IPS DF 4.7 (cell line): ENCODE measurements around the gene PDZK1IP1.
"Not testable (repeated sequence)": the region's sequence is repeated elsewhere in the genome, so short reads cannot be mapped to it uniquely, and the experiment has no call there.

ENCODE experiments used
- DNase-seq: peaks from one replicate; pipeline ENCODE4 v3.0.0-alpha.2; 2013; ENCODE audit warnings: low spot score; ENCODE audit errors: extremely low read depth

Gene PDZK1IP1

DNA sequence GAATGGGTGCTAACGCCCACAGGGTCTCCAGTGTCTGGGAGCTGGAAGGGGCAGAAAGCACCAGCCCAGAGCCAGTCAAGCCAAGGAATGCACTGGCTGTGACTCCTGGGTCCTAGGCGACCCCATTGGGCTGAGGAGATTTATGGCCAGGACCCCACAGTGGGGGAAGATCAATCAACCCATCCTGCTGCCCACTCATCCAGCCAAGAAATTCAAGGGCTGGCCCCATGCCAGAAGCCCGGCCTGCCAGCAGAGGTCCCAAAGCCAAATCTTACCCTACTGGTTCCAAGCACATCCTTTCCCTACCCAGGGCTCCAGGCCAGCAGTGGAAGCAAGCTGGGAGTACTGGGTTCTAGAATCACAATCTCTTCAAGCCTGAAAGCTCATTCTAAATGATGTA, 6.8 kb upstream of the PDZK1IP1 start:
- no peak for DNase-seq

DNA sequence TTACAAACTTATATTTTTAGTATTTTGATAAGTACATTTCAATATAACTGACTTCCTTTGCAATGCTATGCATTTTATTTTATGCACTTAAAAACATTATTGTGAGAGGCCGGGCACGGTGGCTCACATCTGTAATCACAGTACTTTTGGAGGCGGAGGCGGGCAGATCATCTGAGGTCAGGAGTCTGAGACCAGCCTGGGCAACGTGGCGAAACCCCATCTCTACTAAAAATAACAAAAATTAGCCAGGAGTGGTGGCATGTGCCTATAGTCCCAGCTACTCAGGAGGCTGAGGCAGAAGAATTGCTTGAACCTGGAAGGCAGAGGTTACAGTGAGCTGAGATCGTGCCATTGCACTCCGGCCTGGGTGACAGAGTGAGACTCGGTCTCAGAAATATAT, 6.1 kb upstream of the PDZK1IP1 start:
- DNase-seq, result not testable (repeated sequence)

DNA sequence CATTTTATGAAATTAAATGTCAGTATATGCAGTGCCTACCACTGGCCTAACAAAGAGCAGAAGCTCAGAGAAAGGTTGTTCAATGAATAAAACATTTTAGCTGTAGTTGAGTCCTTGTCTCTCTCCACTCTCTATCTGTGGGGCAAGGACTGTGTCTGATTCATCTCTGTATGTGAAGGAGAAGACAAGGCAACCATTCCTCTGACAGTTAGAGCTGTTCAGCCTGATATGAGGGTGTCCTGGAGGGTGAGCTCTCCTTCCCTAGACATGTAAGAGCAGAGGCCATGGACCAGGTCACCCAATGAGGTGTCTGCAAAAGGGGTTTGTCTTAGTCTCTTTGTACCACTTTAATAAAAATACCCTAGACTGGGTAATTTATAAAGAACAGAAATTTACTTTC, 4.5 kb upstream of the PDZK1IP1 start:
- no peak for DNase-seq

DNA sequence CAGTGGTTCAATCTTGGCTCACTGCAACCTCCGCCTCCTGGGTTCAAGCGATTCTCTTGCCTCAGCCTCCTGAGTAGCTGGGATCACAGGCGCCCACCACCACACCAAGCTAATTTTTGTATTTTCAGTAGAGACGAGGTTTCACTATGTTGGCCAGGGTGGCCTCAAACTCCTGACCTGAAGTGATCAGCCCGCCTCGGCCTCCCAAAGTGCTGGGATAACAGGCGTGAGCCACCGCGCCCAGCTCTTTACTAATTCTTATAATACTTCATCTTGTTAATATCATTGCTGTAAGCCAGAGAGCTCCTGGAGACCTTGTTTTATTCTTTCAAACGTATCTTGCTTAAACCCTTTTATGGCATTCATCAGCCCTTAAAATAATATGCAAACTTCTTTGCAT, 3.7 kb upstream of the PDZK1IP1 start:
- not testable (repeated sequence) for DNase-seq

DNA sequence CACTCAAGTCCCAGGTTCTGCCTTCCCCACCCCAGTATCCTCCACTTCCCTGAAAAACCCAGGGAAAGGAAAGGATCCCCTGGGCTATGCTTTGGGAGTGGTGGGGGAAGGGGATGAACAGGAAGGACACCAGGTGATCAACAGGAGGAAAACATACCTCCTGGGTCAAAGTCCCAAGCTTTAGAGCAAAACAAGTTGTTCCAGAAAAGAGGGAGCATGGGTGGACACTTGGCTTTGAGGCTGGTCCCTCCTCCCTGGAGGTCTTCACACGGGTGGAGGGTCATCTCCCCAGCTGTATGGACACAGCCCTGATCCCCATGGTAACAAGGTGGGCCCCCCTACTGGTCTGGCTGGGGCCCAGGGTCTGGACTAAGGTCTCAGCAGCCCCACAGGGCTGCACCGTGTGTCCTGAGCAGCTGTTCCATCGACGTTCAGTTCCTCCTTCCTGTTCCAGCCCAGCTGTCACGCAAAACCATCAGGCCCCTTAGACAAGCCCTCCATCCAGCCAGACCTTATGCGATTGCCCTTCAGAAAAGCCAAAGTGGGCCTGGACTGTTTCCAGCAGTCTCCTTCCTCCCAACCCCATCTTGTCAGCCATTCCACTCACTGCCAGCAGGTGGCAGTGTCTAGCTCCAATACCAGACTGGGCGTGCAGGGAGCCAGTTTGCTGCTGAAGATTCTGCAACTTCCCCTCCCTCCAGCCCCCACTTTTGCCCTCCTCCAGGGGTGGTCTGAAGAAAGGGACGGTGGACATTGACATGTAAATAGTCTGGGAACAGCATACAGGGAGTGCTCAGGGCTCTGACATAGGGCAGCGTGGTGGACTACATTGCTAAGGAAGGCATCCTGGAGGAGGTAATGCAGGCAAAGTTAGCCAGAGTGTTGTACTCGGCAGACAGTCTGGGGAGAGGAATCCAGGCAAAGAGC, 2.9 kb upstream of the PDZK1IP1 start:
- DNase-seq, result peak; percentile 82

DNA sequence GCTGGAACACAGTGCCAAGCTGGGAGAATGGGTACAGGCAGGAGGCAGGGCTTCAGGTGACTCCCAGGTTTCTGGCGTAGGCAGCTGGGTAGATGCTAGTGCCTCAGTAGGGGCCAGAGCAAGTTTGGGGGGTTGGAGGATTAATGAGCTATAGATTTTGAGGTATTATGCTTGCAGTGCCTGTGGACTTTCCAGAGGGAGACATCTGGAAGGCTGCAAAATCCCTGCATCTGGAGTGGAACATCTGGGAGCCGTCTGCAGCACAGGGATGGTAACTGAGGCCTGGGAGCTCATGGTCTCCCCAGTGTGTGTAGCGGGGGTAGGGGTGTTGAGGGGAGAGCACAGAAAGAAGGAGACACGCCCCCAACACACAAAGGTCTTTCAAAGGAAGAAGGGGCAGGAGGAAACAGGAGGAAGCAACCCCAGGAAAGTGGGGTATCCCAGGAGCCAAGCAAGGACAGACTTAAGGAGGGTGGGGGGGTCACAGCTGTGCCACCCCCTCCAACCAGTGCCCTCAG, 2.2 kb upstream of the PDZK1IP1 start:
- DNase-seq, result no peak

DNA sequence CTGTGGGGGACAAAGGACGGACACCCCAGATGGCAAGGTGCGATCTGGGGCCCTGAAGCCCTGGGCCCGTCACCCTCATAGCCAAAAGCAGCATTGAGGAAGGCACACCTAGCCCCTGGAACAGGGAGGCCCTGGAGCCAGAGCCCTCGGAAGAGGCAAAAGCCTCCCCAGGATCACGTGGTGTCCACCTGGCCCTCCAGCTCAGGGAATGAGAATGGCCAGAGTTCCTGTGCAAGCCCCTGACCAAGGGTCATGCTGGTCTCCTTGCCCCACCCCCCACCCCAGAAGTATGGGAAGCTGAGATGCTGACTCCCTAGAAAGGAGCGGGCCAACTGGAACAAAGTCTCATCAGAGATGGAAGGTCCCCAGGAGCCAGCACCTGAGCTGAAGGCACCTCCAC, 1.0 kb upstream of the PDZK1IP1 start:
- DNase-seq, result no peak

DNA sequence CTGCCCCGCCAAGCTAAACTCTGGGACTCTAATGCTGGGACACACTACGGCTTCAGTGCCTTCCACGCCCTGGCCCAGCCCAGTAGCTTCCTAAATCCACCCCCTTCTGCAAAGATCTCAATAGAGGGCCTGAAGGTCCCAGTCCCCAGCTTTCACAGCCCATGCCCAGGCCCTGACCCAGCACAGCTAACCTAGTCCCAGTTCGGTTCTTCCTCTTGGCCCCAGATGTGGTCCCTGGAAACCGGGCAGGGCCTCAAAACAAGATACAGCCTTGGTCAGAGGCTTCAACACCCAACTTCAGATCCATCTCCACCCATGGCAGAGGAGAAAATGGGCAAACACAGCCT, 646 bp upstream of the PDZK1IP1 start:
- no peak for DNase-seq

DNA sequence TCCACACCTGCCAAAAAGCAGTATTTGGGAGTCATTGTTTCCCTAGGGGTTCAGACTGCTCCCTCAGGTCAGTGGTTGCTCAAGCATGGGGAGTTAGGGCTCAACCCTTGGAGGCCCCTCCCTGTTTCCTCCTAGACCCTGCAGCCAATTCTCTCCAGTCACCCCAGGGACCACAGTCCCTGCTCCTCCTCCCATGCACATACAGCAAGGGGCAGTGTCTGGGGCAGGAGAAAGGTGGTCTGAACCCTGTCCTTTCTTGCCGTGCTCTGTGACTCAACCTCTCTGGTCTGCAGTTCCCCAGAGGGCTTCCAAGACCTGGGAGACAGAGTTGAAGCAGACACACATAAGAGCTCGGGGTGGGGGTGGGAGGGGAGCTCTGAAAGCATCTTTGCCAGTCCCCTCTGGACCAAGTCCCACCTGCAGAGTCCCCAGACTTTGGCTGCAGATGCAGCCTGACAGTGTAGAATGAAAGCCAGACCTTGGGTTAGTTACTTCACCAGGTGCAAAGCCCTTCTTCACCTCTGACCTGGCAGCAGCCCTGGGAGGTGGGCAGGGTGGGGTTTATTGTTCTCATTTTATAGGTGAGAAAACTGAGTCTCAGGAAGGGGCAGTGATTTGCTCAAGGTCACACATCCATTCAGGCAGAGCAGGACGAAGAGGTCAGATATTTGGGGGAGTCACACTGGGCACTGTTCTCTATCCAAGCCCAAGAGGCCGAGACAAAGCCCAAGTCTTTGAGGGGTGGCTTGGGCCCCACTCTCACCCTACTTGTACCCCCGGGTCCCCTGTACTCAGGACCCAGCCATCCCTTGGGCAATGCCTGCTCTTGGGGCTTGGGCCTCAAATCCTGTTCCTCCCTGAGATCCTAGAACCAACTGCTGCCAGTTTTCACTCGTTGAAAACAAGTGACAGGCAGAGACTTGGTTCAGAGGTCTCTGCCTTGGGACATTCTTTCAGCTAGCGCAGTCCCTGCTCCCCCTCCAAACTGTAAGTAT, 748 bp downstream of the PDZK1IP1 start:
- no peak for DNase-seq

DNA sequence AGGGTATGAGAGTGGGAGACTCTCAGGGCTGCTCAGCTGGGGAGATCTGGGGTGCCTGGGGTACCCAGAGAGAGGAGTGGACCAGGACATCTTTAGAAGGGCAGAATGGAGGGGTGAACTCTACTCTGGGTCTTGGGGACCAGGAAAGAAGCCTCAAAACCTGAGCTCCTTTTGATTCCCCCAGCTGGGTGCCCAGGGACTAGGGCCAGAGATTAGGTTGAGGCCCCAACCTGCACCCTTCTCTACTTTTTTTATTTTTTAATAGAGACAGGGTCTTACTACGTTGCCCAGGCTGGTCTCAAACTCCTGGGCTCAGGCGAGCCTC, 1.9 kb downstream of the PDZK1IP1 start:
- no peak for DNase-seq

DNA sequence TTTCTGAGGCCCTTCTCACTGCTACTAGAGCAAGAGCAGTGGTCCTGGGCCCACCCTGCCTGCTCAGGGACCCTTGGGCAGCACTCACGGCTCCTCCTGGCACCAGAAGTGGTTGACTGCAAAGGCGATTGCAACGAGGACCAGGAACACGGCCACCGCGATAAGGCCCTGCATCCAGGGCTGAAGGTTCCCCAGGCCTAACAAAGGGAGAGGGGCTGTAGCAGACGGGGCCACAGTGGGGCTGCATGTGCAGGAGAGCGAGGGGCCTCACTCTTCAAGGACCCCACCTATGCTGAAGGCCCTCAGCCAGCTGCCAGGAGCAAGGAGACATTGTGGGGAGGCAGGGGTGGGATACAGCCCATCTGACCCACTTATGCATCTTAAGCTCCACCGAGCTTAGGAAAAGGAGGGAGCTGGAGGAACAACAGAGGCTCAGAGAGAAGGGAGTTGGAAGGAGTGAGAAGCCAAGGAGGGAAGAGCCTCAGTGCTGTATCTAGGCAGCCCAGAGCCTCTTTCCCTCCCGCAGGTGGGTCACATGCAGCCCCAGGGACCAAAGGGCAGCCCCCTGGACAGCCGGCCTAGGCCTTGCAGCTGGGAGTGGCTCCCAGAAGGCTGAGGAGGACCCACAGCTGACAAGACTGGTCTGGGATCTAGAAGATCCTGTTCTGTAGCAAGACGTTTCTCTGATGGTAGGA, 2.5 kb downstream of the PDZK1IP1 start:
- DNase-seq, result no peak

DNA sequence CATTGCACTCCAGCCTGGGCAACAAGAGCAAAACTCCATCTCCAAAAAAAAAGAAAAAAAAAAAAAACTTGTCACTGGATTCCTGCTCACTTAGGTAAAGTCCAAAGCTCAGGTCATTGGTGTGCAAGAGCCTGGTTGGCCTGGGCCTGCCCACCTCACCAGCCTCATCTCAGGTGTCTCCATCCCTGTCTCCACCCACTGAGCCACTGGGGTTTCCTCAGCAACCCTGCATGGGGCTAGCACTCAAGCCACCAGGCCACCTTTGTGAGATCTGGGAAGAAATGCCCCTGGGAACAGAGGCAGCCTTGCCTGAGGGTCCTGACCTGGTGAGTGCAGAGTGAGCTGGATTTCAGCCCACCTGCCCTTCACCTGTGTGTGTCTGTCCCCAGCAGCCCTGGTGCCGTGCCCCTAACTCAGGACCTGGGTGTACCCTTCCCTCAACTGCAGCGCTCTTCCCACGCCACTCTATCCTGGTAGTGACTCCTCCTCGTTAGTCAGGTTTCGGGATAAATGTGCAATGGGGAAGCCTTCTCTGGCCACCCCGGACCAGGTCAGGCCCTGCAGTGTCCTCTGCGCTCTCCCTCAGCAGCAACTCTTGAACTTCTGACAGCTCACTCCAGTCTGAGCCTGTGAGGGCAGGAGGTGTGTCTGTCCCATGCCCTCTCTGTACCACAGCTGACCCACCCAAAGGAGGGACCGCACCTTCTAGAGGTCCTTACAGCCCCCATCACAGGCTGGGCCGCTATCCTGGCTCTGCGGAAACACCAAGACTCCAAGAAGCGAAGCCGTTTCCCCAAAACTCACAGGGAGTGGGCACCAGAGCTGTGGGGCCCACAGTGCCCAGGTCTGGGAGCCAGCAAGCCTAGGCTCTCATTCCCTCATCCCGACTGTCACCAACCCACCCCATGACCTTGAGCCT, 3.3 kb downstream of the PDZK1IP1 start:
- DNase-seq, result no peak

DNA sequence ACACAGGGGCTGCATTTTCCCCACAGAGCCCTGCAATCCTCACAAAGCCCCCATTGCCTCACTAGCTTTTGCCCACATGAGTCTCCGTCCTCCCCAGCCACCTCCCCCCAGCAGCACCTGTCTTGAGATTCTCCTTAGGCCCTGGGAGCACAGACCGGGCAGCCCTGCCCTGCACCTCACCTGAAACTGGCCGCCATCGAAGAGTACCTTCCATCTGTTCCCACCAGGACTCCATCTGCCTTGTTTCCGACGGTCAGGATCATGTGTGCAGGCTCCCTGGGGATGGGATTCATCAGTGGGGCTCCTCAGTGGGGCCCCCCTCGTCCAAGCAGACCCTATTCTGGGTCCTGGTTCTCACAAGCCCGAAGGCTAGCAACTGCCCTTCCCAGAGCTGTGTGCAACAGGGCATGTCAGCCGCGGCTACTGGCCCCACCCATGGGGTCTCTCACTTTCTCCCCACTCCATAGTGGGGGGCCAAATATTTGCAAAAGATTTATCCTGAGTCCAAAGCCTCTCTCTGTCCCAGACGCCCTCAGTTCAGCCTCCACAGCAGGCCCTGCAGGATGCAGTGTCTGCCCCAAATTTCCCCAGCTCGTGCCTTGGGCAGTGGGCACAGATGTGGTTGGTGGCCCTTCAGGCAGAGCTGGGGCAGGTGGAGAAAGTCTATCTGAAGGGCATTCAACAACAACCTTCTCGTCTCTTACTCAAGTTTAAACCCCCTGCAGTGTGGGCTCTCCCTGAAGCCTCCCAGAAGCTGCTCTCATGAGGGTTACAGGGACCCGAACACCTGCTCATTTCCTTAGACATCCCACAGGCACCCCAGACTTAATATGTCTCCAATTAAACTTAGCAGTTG, 4.8 kb downstream of the PDZK1IP1 start:
- DNase-seq, result no peak

DNA sequence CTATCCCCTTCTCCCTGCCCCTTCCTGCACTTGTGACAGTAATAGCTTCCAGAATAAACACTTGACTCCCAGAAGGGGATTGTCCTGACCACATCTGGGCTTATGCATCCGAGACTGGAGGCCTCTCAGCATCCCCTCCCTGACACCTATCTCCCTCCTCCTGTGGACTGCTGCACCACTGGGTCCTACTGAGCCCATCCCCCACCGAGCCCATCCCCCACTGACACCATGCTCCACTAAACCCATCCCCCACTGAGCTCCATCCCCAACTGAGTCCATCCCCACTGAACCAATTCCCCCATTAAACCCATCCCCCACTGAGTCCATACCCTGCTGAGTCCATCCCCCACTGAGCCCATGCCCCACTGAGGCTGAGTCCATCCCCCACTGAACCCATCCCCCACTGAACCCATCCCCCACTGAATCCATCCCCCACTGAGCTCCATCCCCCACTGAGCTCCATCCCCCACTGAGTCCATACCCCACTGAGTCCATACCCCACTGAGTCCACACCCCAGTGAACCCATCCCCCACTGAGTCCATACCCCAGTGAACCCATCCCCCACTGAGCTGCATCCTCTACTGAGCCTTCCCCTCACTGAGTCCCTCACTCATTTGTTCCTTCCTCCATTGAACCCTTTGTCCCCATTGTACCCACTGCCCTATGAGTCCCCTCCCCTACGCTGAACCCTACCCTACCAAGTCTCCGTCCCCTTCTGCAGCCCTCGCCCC, 5.6 kb downstream of the PDZK1IP1 start:
- no peak for DNase-seq

DNA sequence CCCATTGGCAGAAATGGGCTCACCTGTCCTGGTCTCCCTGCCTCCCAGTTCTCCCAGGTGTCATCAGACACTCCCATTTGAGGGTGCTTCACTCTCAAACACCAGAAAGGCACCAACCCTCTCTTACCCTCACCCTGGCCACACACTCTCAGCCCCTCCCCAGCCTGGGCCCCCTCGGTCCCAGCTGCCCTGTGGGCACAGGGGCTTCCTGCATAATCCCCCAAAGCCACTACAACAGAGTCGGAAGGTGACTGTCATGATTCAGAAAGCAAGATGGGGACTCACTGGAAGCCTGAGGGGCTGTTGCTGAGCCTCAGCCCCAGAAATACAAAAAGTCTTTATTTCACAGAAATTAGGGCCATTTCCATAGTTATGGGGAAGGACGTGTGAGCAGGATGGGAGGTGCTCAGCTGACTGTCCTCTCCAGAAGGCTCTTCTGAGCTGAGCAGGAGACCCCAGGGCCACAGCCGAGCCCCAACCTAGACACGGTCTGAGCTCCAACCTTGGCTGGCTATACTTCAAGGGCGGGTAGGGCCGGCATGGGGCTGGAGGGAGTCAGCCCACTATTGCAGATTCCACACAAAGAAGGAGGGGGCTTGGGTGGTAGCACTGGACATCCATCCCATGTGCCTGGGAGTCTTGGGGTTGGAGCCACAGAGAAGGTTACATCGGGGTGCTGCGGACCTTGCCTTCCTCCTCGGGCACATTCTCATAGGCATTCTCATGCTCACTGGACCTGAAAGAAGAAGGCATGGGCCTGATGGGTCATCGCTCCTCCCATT, 6.3 kb downstream of the PDZK1IP1 start:
- no peak for DNase-seq

DNA sequence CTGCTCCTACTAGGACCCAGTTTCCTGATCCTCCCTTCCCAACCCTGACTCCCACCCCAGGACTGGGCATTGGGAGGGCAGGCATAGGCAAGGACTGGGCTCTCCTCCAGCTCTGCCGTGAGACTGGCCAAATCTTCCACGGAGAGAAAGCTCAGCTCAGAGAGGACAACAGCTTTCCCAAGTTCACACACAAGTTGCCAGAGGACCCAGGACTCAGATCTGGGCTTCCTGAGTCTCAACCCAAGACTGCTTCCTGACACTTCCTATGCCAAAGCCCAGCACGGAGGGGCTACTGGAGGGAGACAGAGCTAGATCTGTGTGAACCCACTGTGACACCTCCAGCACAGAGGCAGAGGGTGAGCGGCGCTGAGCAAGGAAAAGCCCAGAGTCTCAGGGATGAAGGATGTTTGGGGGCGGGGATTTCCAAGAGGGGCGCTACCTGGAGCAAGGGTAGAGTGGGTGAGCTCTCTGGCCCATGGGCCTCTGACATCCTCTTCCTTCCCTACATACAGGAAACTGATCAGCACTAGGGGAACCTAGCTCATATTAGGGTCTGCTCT, 7.1 kb downstream of the PDZK1IP1 start:
- no peak for DNase-seq

DNA sequence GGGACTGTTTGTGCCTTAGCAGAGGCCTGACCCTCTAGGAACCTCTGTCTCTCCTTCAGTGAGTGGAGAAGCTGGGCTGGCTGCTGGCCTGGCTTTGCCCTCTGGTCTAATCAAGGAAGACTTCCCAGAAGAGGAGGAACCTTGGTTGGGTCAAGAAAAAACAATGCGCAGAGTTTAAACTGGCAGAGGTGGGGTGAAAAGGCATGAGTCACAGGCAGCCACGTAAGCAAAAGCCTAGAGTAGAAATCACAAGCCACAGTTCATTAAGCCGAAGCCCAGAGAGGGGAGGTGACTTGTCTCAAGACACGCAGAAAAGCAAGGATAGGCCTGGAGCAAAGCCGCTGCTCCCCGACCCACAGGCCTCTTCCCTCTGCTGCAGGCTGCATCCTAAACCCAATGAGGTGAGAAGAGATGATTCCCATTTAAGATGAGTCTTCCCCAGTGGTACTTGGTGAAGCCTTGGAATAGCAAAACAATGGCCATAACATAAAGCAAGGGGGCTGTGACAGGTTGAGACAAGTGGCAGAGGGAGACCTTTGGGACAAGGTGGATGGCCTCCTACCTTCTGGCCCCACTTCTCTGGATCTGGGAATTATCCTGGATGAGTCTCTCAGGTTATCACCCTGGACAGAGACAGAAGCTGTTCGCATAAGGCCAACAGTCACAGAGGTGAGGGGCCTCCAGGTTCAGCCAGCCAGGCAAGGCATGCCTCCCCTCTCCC, 7.7 kb downstream of the PDZK1IP1 start:
- no peak for DNase-seq
